HG03175 (cell line): ENCODE measurements around the gene RPL11.
"Not testable (repeated sequence)": the region's sequence is repeated elsewhere in the genome, so short reads cannot be mapped to it uniquely, and the experiment has no call there.

ENCODE experiments used
- ATAC-seq: cut with Tn5 transposase; IDR thresholded peaks from one replicate; pipeline ENCODE4 v1.9.1; 2021; ENCODE audit warnings: mild to moderate bottlenecking, moderate library complexity; ENCODE audit not compliant: unreplicated experiment

RPL11 gene

GRCh38 chr1:23684415-23684814 is 7.2 kb upstream of the RPL11 start:
- ATAC-seq, result no peak

- ATAC-seq, result not testable (repeated sequence)
Observed at GRCh38 chr1:23685197-23685596, 6.4 kb upstream of the RPL11 start.

GRCh38 chr1:23687680-23688079 is 3.9 kb upstream of the RPL11 start:
- not testable (repeated sequence) for ATAC-seq

- ATAC-seq, result not testable (repeated sequence)
Observed at GRCh38 chr1:23688281-23688680, 3.3 kb upstream of the RPL11 start.

- no peak for ATAC-seq
Observed at GRCh38 chr1:23692308-23692871, 784 bp downstream of the RPL11 start.

- ATAC-seq, result no peak
Observed at GRCh38 chr1:23693599-23693998, 2.0 kb downstream of the RPL11 start.

GRCh38 chr1:23694371-23694770 is 2.8 kb downstream of the RPL11 start:
- no peak for ATAC-seq

- no peak for ATAC-seq
Observed at GRCh38 chr1:23695667-23696066, 4.1 kb downstream of the RPL11 start.

- no peak for ATAC-seq
Observed at GRCh38 chr1:23696335-23696989, 4.9 kb downstream of the RPL11 start.

GRCh38 chr1:23698466-23698865 is 6.9 kb downstream of the RPL11 start:
- no peak for ATAC-seq

- no peak for ATAC-seq
Observed at GRCh38 chr1:23699280-23700179, 7.9 kb downstream of the RPL11 start.

- ATAC-seq, result no peak
Observed at GRCh38 chr1:23701310-23701709, 9.7 kb downstream of the RPL11 start.

GRCh38 chr1:23701996-23702395 is 10.4 kb downstream of the RPL11 start:
- no peak for ATAC-seq

- ATAC-seq, result no peak
Observed at GRCh38 chr1:23704834-23705495, 13.4 kb downstream of the RPL11 start.

- ATAC-seq, result no peak
Observed at GRCh38 chr1:23709229-23709628, 17.6 kb downstream of the RPL11 start.

GRCh38 chr1:23718482-23718881 is 26.9 kb downstream of the RPL11 start:
- ATAC-seq, result no peak

GRCh38 chr1:23719162-23719820 is 27.7 kb downstream of the RPL11 start:
- no peak for ATAC-seq

GRCh38 chr1:23720256-23720995 is 28.8 kb downstream of the RPL11 start:
- ATAC-seq, result peak; percentile 75

- ATAC-seq, result peak; percentile 31
Observed at GRCh38 chr1:23722652-23723051, 31.0 kb downstream of the RPL11 start.

GRCh38 chr1:23726686-23727085 is 35.1 kb downstream of the RPL11 start:
- ATAC-seq, result no peak
